ENCODE results near the gene SNF8. TPM values are rescaled to one million over a fixed set of nuclear protein-coding genes. Genes with fewer than 3 reads are reported as not detected.
A peak's percentile ranks its signal among the peaks of the same experiment; 100 is the strongest.

SNF8 gene
- total RNA-seq, 1 donor from 2014 or later, result 117 TPM

DNA sequence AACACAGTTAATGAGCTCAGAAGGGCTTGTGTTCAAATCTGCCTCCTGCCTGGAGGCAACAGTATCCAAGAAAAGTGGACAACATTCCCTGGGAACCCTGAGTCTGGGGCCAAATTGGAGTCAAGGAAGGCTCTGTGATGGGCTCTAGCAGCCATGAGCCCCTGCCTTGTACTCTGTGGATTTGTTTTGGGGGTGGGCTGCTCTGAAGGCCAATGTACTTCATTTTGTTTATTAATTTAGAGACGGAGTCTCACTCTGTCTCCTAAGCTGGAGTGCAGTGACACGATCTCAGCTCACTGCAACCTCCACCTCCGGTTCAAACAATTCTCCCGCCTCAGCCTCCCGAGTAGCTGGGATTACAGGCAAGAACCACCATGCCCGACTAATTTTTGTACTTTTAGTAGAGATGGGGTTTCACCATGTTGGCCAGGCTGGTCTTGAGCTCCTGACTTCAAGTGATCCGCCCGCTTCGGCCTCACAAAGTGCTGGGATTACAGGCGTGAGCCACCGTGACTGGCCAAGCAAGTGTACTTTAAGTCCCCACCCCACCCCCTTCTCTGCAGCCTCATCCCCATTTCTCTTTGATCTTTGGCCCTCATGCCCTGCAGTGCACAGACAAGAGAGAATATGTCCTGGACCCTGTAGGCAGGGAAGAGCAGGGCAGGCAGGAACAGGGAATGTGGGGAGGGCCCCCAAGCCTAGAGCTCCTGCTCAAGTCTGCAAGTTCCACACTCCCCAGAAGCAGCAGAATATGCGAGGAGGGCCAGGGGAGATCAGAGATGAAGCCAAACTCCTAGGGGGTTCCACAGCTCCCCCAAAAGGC, 26.4 kb upstream of the SNF8 start:
- peaks cover 12% of the 10 kb centered on the region for H3K4me1 Mint-ChIP-seq (ENCODE audit: unreplicated experiment)
- H3K27ac Mint-ChIP-seq, result no peak overlapping the region
- H3K4me3 Mint-ChIP-seq, result no peak overlapping the region
- H3K9me3 Mint-ChIP-seq, result no peaks in the 10 kb centered on the region
- H3K27me3 Mint-ChIP-seq, result peaks cover 9% of the 10 kb centered on the region
- DNase-seq (ENCODE audit: extremely low spot score, unreplicated experiment), result no peak
- TF ChIP-seq, protein P1, sequence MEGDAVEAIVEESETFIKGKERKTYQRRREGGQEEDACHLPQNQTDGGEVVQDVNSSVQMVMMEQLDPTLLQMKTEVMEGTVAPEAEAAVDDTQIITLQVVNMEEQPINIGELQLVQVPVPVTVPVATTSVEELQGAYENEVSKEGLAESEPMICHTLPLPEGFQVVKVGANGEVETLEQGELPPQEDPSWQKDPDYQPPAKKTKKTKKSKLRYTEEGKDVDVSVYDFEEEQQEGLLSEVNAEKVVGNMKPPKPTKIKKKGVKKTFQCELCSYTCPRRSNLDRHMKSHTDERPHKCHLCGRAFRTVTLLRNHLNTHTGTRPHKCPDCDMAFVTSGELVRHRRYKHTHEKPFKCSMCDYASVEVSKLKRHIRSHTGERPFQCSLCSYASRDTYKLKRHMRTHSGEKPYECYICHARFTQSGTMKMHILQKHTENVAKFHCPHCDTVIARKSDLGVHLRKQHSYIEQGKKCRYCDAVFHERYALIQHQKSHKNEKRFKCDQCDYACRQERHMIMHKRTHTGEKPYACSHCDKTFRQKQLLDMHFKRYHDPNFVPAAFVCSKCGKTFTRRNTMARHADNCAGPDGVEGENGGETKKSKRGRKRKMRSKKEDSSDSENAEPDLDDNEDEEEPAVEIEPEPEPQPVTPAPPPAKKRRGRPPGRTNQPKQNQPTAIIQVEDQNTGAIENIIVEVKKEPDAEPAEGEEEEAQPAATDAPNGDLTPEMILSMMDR (conservative IDR thresholded peaks at IDR 0.05), result no peak
- H3K36me3 Mint-ChIP-seq, result no peaks in the 10 kb centered on the region

DNA sequence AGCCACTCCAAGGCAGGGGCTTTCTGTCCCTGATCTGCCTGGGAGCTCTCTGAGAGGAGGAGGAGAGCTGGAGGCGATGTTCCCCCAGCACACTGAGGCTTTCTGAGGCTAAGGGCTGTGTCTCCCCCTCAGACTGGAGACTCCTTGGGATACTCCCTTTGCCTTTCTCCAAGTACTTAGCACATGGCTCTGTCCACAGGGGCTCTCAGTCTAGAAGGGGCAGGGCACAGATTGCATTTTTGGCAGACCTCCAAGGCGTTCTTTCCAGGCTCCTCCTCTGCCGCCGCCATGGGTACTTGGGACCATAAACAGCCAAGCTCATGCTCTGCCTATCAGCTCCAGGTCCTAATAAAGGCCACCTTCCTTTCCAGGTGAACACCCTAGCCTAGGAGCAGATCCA, 25.6 kb upstream of the SNF8 start:
- H3K9me3 Mint-ChIP-seq, result no peaks in the 10 kb centered on the region
- no peak overlapping the region for H3K4me3 Mint-ChIP-seq
- H3K4me1 Mint-ChIP-seq (ENCODE audit: unreplicated experiment), result peaks cover 12% of the 10 kb centered on the region
- peaks cover 13% of the 10 kb centered on the region for H3K27me3 Mint-ChIP-seq
- no peak overlapping the region for H3K27ac Mint-ChIP-seq
- DNase-seq (ENCODE audit: extremely low spot score, unreplicated experiment), result no peak
- H3K36me3 Mint-ChIP-seq, result no peaks in the 10 kb centered on the region
- TF ChIP-seq, protein P1 (conservative IDR thresholded peaks at IDR 0.05), result no peak

DNA sequence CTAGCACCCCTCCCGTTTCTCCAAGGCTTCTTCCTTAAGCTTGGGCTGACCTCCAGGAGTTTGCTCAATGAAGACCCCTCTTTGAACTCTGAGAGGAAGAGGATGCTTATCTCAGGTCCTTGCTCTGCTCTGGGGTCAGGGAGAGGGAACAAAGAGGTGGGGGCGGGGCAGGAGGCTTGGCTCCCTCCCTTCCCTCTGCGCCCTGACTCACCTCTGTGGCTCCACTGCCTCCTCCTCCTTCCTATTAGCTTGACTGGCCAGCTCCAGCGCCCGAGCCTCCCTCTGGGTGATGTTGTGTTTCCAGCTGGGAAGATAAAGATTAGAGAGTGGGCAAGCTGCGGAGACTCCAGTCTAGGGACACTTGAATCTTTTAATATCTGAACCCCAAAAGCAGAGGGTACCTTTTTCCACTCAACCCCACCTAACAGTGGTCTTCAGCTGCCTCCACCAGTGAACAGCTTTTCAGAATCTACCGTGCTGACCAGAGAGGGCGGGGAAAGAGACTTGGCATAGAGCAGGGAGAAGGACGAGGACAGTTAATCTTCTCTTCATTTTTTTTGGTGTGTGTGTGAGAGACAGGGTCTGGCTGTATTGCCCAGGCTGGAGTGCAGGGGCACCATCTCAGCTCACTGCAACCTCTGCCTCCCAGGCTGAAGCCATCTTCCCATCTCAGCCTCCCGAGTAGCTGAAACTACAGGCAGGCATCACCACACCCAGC, 17.0 kb upstream of the SNF8 start:
- Mint-ChIP-seq H3K27me3 (peaks cover 19% of the 10 kb centered on the region), H3K4me1 (ENCODE audit: unreplicated experiment) (peaks cover 9% of the 10 kb centered on the region), H3K36me3 (no peaks in the 10 kb centered on the region), H3K9me3 (no peaks in the 10 kb centered on the region), H3K4me3 (peak overlapping the region; percentile 41), H3K27ac (no peak overlapping the region)
- TF ChIP-seq, protein P1 (conservative IDR thresholded peaks at IDR 0.05), result no peak
- DNase-seq (ENCODE audit: extremely low spot score, unreplicated experiment), result no peak

DNA sequence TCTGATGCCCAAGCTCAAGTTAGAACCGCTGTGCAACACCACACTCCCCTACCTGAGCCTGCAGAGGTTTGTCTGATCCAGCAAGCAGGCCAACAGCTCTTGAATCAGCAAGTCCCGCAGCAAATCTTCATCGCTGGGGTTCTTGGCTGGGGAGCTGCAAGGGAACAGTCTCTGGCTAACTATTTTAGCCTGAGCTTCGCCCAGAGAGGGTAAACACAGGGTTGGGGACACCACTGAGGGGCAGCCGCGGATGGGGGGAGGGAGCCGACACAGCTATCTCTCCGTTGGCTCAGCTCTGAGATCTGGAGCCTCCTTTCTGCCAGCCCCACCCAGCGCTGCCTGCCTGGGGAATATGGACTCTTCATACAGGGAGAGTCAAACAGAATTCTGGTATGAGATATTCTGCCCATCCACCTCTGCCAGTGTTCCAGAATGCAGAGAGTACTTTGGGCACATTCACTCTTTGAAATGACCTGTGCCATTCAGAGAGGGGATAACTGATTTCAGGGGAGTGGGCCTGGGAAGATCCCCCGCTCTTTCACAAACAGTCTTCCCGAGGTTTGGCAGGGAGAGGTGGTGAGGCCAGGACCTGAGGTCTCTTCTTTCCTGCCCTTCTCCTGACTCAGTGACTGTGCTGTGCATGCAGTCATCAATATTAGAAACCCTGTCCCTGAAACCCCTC, 16.3 kb upstream of the SNF8 start:
- no peak for DNase-seq (ENCODE audit: extremely low spot score, unreplicated experiment)
- H3K27ac Mint-ChIP-seq, result no peak overlapping the region
- no peaks in the 10 kb centered on the region for H3K9me3 Mint-ChIP-seq
- peaks cover 9% of the 10 kb centered on the region for H3K4me1 Mint-ChIP-seq (ENCODE audit: unreplicated experiment)
- peak overlapping the region; percentile 41 for H3K4me3 Mint-ChIP-seq
- H3K36me3 Mint-ChIP-seq, result no peaks in the 10 kb centered on the region
- H3K27me3 Mint-ChIP-seq, result peaks cover 19% of the 10 kb centered on the region
- TF ChIP-seq, protein P1 (conservative IDR thresholded peaks at IDR 0.05), result no peak

DNA sequence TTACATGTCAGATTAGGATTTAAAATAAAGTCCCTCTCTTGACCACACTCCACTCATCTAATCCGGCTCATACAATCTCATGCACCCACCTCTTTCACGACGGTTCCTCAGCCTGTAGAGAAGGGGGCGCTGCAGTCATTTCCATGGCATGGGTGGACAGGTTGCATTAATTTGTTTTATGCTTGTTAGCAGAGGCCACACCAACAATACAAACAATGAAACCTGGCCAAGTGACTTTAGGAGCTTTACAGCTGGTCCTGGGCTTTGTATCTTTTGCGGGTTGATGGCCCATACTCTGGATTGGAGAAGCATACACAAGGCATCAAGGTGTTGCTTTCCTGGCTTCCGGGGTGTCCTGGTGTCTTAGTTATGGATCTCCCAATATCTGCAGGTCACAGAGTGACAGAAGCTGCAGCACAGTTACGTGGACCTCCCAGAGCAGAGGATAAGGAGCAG, 9.7 kb upstream of the SNF8 start:
- peaks cover 6% of the 10 kb centered on the region for H3K27me3 Mint-ChIP-seq
- peaks cover 8% of the 10 kb centered on the region for H3K4me1 Mint-ChIP-seq (ENCODE audit: unreplicated experiment)
- TF ChIP-seq, protein P1 (conservative IDR thresholded peaks at IDR 0.05), result peak; percentile 55
- DNase-seq (ENCODE audit: extremely low spot score, unreplicated experiment), result no peak
- H3K36me3 Mint-ChIP-seq, result no peaks in the 10 kb centered on the region
- H3K27ac Mint-ChIP-seq, result no peak overlapping the region
- no peak overlapping the region for H3K4me3 Mint-ChIP-seq
- H3K9me3 Mint-ChIP-seq, result no peaks in the 10 kb centered on the region
